Measurements from ENCODE around the gene CNKSR3. TPM values are rescaled to one million over a fixed set of nuclear protein-coding genes. Genes with fewer than 3 reads are reported as not detected.

The CNKSR3 gene
- total and polyA plus RNA-seq, 2 experiments from 2014 or later: 4.4 to 4.7 TPM

DNA sequence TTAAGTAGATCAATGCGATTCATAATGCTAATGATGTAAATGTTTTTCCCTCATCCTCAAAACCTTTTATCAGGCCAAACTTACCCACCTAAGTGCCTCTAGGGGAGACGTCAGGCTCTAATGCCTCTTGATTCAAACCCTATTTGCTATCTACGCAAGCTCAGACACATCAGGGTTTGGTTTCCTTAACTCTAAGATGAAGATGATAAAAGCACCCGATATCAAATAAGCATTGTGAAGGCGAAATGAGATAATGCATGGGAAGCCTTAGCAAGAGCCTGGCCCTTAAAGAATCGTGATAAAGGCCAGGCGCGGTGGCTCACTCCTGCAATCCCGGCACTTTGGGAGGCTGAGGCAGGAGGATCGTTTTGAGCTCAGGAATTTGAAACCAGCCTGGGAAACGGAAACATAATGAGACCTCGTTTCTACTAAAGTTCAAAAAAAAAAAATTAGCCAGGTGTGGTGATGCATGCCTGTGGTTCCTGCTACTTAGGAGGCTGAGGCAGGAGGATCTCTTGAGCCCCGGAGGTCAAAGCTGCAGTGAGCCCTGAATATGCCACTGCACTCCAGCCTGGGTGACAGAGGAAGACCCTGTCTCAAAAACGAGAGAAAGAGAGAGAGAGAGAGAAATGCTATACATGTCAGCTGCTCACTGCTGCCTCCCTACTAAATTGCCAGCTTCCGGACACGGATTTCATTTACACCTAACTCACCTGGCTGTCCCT is 13.5 kb downstream of the CNKSR3 start:
- TF ChIP-seq, protein P1, sequence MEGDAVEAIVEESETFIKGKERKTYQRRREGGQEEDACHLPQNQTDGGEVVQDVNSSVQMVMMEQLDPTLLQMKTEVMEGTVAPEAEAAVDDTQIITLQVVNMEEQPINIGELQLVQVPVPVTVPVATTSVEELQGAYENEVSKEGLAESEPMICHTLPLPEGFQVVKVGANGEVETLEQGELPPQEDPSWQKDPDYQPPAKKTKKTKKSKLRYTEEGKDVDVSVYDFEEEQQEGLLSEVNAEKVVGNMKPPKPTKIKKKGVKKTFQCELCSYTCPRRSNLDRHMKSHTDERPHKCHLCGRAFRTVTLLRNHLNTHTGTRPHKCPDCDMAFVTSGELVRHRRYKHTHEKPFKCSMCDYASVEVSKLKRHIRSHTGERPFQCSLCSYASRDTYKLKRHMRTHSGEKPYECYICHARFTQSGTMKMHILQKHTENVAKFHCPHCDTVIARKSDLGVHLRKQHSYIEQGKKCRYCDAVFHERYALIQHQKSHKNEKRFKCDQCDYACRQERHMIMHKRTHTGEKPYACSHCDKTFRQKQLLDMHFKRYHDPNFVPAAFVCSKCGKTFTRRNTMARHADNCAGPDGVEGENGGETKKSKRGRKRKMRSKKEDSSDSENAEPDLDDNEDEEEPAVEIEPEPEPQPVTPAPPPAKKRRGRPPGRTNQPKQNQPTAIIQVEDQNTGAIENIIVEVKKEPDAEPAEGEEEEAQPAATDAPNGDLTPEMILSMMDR (IDR thresholded peaks at IDR 0.05; ENCODE audit: low read depth, low read length): no peak
- H3K27ac ChIP-seq: no peak overlapping the region
- DNase-seq (ENCODE audit: low read depth in 1 of 2, low spot score in 1 of 2): no peak
- H3K36me3 ChIP-seq: no peaks in the 10 kb centered on the region
- no peak overlapping the region for H3K4me3 ChIP-seq
- peaks cover 18% of the 10 kb centered on the region for H3K4me1 ChIP-seq (ENCODE audit: low read depth)
- no peaks in the 10 kb centered on the region for H3K9me3 ChIP-seq (ENCODE audit: low read depth)
- no peaks in the 10 kb centered on the region for H3K27me3 ChIP-seq

DNA sequence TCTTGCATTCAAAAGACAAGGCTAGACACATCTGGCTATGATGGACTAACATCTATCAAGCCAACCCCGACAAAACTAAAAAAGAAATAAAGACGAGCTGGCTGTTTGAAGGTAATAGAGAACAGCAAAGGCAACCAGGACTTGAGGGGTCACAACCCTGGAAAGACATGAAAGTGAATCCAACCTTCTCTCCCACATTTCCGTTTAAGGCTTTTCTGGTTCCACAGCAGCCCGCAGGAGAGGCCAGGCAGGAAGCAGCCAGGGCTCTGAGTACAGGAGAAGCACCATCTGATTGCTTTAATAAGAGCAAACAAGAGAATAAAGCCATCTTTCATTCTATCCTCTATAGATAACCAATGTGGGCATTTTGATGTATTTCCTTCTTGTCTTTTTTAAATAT is 14.3 kb downstream of the CNKSR3 start:
- Histone ChIP-seq H3K4me1 (ENCODE audit: low read depth) (peaks cover 18% of the 10 kb centered on the region), H3K36me3 (no peaks in the 10 kb centered on the region), H3K4me3 (no peak overlapping the region), H3K9me3 (ENCODE audit: low read depth) (no peaks in the 10 kb centered on the region), H3K27me3 (no peaks in the 10 kb centered on the region), H3K27ac (no peak overlapping the region)
- TF ChIP-seq, protein P1 (IDR thresholded peaks at IDR 0.05; ENCODE audit: low read depth, low read length): no peak
- DNase-seq (ENCODE audit: low read depth in 1 of 2, low spot score in 1 of 2): no peak

- Histone ChIP-seq H3K27me3 (no peaks in the 10 kb centered on the region), H3K27ac (no peak overlapping the region), H3K36me3 (no peaks in the 10 kb centered on the region), H3K9me3 (ENCODE audit: low read depth) (no peaks in the 10 kb centered on the region), H3K4me3 (no peak overlapping the region), H3K4me1 (ENCODE audit: low read depth) (peaks cover 7% of the 10 kb centered on the region)
- no peak for DNase-seq (ENCODE audit: low read depth in 1 of 2, low spot score in 1 of 2)
- TF ChIP-seq, protein P1 (IDR thresholded peaks at IDR 0.05; ENCODE audit: low read depth, low read length): no peak
Observed at GRCh38 chr6:154494592-154495311, 15.7 kb downstream of the CNKSR3 start.

GRCh38 chr6:154491567-154492470 is 18.7 kb downstream of the CNKSR3 start:
- no peaks in the 10 kb centered on the region for H3K27me3 ChIP-seq
- H3K27ac ChIP-seq: no peak overlapping the region
- H3K4me3 ChIP-seq: no peak overlapping the region
- DNase-seq (ENCODE audit: low read depth in 1 of 2, low spot score in 1 of 2): no peak
- TF ChIP-seq, protein P1 (IDR thresholded peaks at IDR 0.05; ENCODE audit: low read depth, low read length): no peak
- H3K36me3 ChIP-seq: no peaks in the 10 kb centered on the region
- H3K9me3 ChIP-seq (ENCODE audit: low read depth): no peaks in the 10 kb centered on the region
- H3K4me1 ChIP-seq (ENCODE audit: low read depth): no peaks in the 10 kb centered on the region

DNA sequence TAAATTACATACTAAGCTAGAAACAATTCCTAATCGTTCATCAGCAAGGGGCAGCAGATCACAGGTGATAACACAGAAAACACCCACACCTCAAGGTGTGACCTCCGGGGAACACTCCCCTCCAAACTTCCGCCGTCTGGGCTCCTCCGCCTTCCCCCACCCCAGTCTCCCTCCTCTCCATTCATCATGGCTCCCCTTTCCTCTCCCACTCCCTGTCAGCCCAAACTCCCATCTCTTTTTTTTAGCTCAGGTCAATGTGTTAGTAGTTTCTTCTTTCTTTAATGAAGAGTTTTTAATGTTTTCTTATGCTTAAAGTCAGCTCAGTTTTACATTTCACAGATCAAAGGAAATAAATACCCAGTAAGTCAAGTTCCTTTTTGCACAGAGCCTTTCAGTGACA is 20.7 kb downstream of the CNKSR3 start:
- Histone ChIP-seq H3K27ac (no peak overlapping the region), H3K27me3 (no peaks in the 10 kb centered on the region), H3K4me3 (no peak overlapping the region), H3K36me3 (no peaks in the 10 kb centered on the region), H3K4me1 (ENCODE audit: low read depth) (no peaks in the 10 kb centered on the region), H3K9me3 (ENCODE audit: low read depth) (no peaks in the 10 kb centered on the region)
- TF ChIP-seq, protein P1 (IDR thresholded peaks at IDR 0.05; ENCODE audit: low read depth, low read length): no peak
- no peak for DNase-seq (ENCODE audit: low read depth in 1 of 2, low spot score in 1 of 2)
